HFF-Myc (cell line): Measurements from ENCODE around the gene APOO.

Experiments
- DNase-seq: peaks from one replicate; pipeline ENCODE4 v3.0.0-alpha.2; 2011; ENCODE audit warnings: low read depth; ENCODE audit errors: extremely low read depth
- H3K4me3 ChIP-seq: replicated peaks from 2 replicates; pipeline ENCODE4 v1.5.1; 2011; ENCODE audit warnings: low read depth, mild to moderate bottlenecking, control low read depth, low read length
- CTCF ChIP-seq: IDR thresholded peaks from 2 replicates; pipeline ENCODE4 v1.5.1; 2012; ENCODE audit warnings: mild to moderate bottlenecking, low read depth, low read length, control low read depth; ENCODE audit errors: missing control alignments

The APOO gene

GRCh38 chrX:23907498-23908218, at the start of gene APOO, which contains the start of gene CXorf58:
TSS of gene APOO (minus strand) at chrX:23907938. CDS start at chrX:23907702, 236 bp downstream.
TSS of gene CXorf58 (plus strand) at chrX:23908006. CDS start at chrX:23910303, 2,297 bp downstream.
- DNase-seq: no peak

GRCh38 chrX:23954396-23954795, 46.7 kb upstream of the APOO start:
- H3K4me3 ChIP-seq: no peak overlapping the region
- DNase-seq: no peak
- TF ChIP-seq CTCF: no peak

More at GRCh38 chrX:23907498-23908218, at the start of gene APOO, which contains the start of gene CXorf58:
- TF ChIP-seq CTCF: peak; percentile 66
- H3K4me3 ChIP-seq: peak within 1 kb of the TSS; percentile 65

- TF ChIP-seq CTCF: no peak
- no peak overlapping the region for H3K4me3 ChIP-seq
- DNase-seq: no peak
These were observed 46.2 kb upstream of the APOO start for GRCh38 chrX:23953908-23954269.

GRCh38 chrX:23952984-23953907, 45.5 kb upstream of the APOO start:
- TF ChIP-seq CTCF: no peak
- no peak overlapping the region for H3K4me3 ChIP-seq
- no peak for DNase-seq

GRCh38 chrX:23952391-23952790, 44.7 kb upstream of the APOO start:
- no peak overlapping the region for H3K4me3 ChIP-seq
- TF ChIP-seq CTCF: no peak
- DNase-seq: no peak

GRCh38 chrX:23945206-23945605, 37.5 kb upstream of the APOO start:
- DNase-seq: no peak
- no peak overlapping the region for H3K4me3 ChIP-seq
- no peak for TF ChIP-seq CTCF
